Keratinocyte (primary cell): ENCODE results near the gene B3GNT8.

Source experiments
- CTCF ChIP-seq, 3 experiments: IDR thresholded peaks in 1 of 3; conservative IDR thresholded peaks in 1 of 3; optimal IDR thresholded peaks in 1 of 3; 2 replicates in 2 of 3; 3 replicates in 1 of 3; pipeline versions ENCODE3 to v1.5.1; 2011; ENCODE audit warnings: low read length in 3 of 3, mild to moderate bottlenecking in 3 of 3, moderate library complexity in 2 of 3, control low read depth in 1 of 3, inconsistent platforms in 1 of 3; ENCODE audit not compliant: insufficient read depth in 2 of 3; ENCODE audit errors: extremely low read depth in 1 of 3
- EZH2 ChIP-seq: IDR thresholded peaks from one replicate; pipeline ENCODE4 v1.6.1; 2012; ENCODE audit warnings: inconsistent platforms, mild to moderate bottlenecking, low read length, moderate library complexity

- no peak for TF ChIP-seq CTCF (optimal IDR thresholded peaks at IDR 0.05 in 1 of 3, IDR thresholded peaks at IDR 0.05 in 1 of 3, conservative IDR thresholded peaks at IDR 0.05 in 1 of 3; ENCODE audit: extremely low read depth in 1 of 3, insufficient read depth in 2 of 3, low read length in 3 of 3)
- no peak for TF ChIP-seq EZH2
These were observed 29.1 kb downstream of the B3GNT8 start for GRCh38 chr19:41398050-41398418.
